GM19324 (cell line): Measurements from ENCODE around the gene GET4.
"Not testable (repeated sequence)": the region's sequence is repeated elsewhere in the genome, so short reads cannot be mapped to it uniquely, and the experiment has no call there.

Source experiments
- ATAC-seq: cut with Tn5 transposase; IDR thresholded peaks from one replicate; pipeline ENCODE4 v1.9.1; 2021; ENCODE audit warnings: mild to moderate bottlenecking, moderate library complexity; ENCODE audit not compliant: unreplicated experiment, low FRiP score

The GET4 gene

DNA sequence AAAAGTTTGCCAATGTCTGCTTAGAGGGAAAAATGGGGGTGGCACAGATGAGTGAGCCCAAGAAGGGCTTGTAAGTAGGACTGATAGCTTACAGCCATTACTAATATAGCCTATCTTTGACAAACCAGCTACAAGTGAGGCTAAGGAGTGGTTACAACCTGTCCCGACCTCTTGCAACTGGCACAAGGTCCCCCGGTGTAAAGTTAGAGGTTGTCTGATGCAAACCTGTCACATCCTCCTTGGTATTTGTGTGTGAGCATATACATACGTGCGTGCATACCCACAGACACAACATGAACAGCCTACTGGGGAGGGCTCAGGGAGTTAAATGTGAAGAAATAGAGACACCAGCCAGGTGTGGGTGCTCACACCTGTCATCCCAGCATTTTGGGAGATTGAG, 63.5 kb downstream of the GET4 start:
- no peak for ATAC-seq

GRCh38 chr7:940599-941408, 64.5 kb downstream of the GET4 start:
- ATAC-seq: no peak

GRCh38 chr7:943793-944192, 67.4 kb downstream of the GET4 start:
- not testable (repeated sequence) for ATAC-seq

DNA sequence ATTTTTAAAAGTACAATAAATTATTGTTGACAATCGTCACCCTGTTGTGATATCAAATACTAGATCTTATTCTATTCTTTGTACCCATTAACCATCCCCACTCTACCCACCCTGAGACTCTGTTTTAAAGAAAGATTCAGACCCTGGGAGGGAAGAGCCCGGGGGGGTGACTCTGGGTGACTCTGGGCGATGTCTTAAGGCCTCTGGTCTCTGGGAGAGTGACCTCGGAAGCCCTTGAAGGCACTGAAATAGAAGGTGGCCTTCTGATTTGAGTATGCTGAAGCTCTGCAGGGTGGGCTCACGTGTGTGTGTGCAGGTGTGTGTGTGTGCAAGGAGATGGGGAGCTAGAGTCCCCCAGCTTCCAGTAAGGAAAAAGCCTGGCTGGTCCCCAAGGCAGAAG, 68.4 kb downstream of the GET4 start:
- ATAC-seq: no peak

DNA sequence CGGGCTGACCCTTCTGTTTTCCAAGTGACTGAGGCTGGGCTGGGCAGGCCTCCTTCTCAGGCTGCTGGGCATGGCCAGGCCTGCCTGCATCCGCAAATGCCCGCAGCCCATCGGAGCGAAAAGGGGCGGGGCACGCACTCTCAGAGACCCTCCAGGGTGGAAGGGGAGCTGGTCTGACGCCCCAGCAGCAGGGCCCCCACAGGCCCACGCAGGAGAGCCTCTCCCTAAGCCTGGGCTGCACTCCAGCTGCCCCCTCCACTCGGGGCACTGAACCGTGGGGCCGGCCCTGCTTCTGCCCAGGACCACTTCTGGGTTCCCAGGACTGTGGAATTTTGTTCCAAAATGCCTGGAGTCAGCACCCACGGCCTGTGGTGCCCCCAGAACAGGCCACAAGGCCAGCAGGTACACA, 68.8 kb downstream of the GET4 start:
- ATAC-seq: no peak

DNA sequence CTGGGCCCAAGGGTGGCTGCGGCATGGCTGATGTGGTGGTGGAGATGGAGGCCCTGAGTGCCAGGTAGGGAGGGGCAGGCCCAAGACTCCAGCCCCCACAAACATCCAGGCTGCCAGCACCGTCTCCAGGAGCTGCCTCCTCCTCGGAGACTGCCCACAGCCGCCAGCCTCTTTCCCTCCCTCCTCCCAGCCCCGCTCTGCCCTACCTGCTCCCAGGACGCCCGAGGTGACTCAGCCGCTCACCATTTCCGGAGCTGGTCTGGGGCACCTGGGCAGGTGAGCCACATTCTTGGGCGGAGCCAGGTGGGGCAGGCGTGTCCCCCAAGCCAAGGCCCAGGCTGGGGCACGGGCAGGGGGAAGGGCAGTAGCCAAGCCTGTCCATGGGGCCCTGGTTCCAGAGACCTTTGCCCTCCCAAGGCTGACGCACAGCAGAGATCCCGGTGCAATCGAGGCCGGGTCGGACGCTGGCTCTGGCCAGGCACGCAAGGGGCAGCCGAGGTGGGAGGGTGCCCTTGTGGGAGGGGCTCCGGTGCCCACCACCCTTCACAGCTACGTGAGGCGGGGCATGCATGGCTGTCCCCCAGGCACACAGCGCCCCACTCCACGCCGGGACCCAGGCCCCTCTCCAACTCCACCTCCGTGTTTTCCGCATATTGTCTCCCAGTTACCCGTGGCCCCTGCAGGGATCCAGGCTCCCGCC, 69.4 kb downstream of the GET4 start:
- no peak for ATAC-seq
